Stimulated activated CD4-positive, alpha-beta T cell treated with anti-CD3 and anti-CD28 coated beads, Interleukin-2, amount 100 ng/mL, for 24 hours (primary cell): ENCODE results near the gene SGCE.

Experiments
- DNase-seq, 2 donors: peaks; one replicate each; pipeline ENCODE4 v3.0.0-alpha.2; 2020

The SGCE gene

GRCh38 chr7:94621120-94621519 is 34.8 kb downstream of the SGCE start:
- DNase-seq: no peak

GRCh38 chr7:94620703-94621118 is 35.2 kb downstream of the SGCE start:
- peak; percentile 40 to 54 for DNase-seq

- DNase-seq: no peak
These were observed 37.8 kb downstream of the SGCE start for GRCh38 chr7:94618126-94618525.

GRCh38 chr7:94616855-94617254 is 39.1 kb downstream of the SGCE start:
- DNase-seq: no peak

GRCh38 chr7:94615666-94616065 is 40.3 kb downstream of the SGCE start:
- DNase-seq: no peak

GRCh38 chr7:94612661-94613060 is 43.3 kb downstream of the SGCE start:
- DNase-seq: no peak

- DNase-seq: no peak
These were observed 43.7 kb downstream of the SGCE start for GRCh38 chr7:94612253-94612652.

GRCh38 chr7:94609561-94609960 is 46.4 kb downstream of the SGCE start:
- DNase-seq: no peak

GRCh38 chr7:94605031-94605430 is 50.9 kb downstream of the SGCE start:
- DNase-seq: no peak

- DNase-seq: no peak
These were observed 53.8 kb downstream of the SGCE start for GRCh38 chr7:94602181-94602580.

- no peak for DNase-seq
These were observed 55.7 kb downstream of the SGCE start for GRCh38 chr7:94600267-94600666.

- no peak for DNase-seq
These were observed 60.2 kb downstream of the SGCE start for GRCh38 chr7:94595717-94596116.

GRCh38 chr7:94594882-94595281 is 61.1 kb downstream of the SGCE start:
- DNase-seq: no peak

- DNase-seq: no peak
These were observed 64.8 kb downstream of the SGCE start for GRCh38 chr7:94591176-94591575.

GRCh38 chr7:94590526-94591162 is 65.3 kb downstream of the SGCE start:
- no peak for DNase-seq

GRCh38 chr7:94588075-94588474 is 67.9 kb downstream of the SGCE start:
- DNase-seq: no peak

GRCh38 chr7:94584113-94584512 is 71.8 kb downstream of the SGCE start:
- no peak for DNase-seq

- no peak for DNase-seq
These were observed 75.3 kb downstream of the SGCE start for GRCh38 chr7:94580601-94581000.

GRCh38 chr7:94579470-94579869 is 76.5 kb downstream of the SGCE start:
- no peak for DNase-seq

- no peak for DNase-seq
These were observed 77.3 kb downstream of the SGCE start for GRCh38 chr7:94578614-94579013.

GRCh38 chr7:94577357-94577756 is 78.6 kb downstream of the SGCE start:
- DNase-seq: no peak

- DNase-seq: no peak
These were observed 79.6 kb downstream of the SGCE start for GRCh38 chr7:94576316-94576715.

GRCh38 chr7:94575646-94576045 is 80.3 kb downstream of the SGCE start:
- DNase-seq: no peak

GRCh38 chr7:94571816-94572215 is 84.1 kb downstream of the SGCE start:
- DNase-seq: no peak

- no peak for DNase-seq
These were observed 88.5 kb downstream of the SGCE start for GRCh38 chr7:94567396-94567795.
